K562 (cell line): ENCODE results near the gene KPNA1. TPM values are rescaled to one million over a fixed set of nuclear protein-coding genes. Genes with fewer than 3 reads are reported as not detected.
A peak's percentile ranks its signal among the peaks of the same experiment; 100 is the strongest.

Experiments used
- ATAC-seq: fragments of 200-7000 bp; cut with Tn5 transposase; 3 replicates; pipeline ENCODE4 v1.9.1; 2020; ENCODE audit warnings: moderate library complexity
- BruUV-seq: library from RNA; stranded (reverse); fragments of 400-500 nt; replicated peaks from 2 replicates; lab custom pipeline; 2021; lab: Mats Ljungman, UMichigan
- CTCF ChIA-PET: fragments of 300-600 bp; formaldehyde crosslinking; extraction: SDS; loops from one replicate; lab custom pipeline; 2021; ENCODE audit warnings: low intra/inter-chr PET ratio; lab: Yijun Ruan, JAX
- POLR2A ChIA-PET: fragments of 300-600, 350-650 bp; sonication (Branson Sonifier 250); formaldehyde crosslinking; extraction: SDS; loops from one replicate; lab custom pipeline; 2021; ENCODE audit warnings: antibody characterized with exemption, inconsistent platforms; lab: Yijun Ruan, JAX
- DNase-seq, 4 experiments: peaks; one replicate each; pipeline versions ENCODE4 v3.0.0 to v3.0.0-alpha.2; 2011 to 2018; ENCODE audit warnings: low spot score in 3 of 4, mixed read lengths in 3 of 4; ENCODE audit errors: extremely low read depth in 1 of 4
- FAIRE-seq: peaks from 2 replicates; lab custom pipeline; 2011; peaks lifted over from hg19 to GRCh38; lab: Jason Lieb, UNC
- H2AFZ ChIP-seq: 2 replicates; pipeline ENCODE4 v1.6.0; 2011; ENCODE audit warnings: low read depth, low read length, control low read depth, inconsistent platforms
- H3K27ac ChIP-seq: fragments of 200-600 bp; 3 replicates; pipeline ENCODE4 v1.8.0; 2011; ENCODE audit warnings: low read depth, mild to moderate bottlenecking, control low read depth, inconsistent platforms, low read length, moderate library complexity, mixed read lengths; ENCODE audit errors: extremely low read depth
- H3K27me3 ChIP-seq, 2 experiments: fragments of 300-600 bp in 1 of 2; 2 replicates in 1 of 2; 3 replicates in 1 of 2; pipeline versions ENCODE4 v1.6.0 to v1.8.0; 2011; ENCODE audit warnings: inconsistent platforms in 2 of 2, low read length in 2 of 2, mild to moderate bottlenecking in 1 of 2, mixed read lengths in 1 of 2, moderate library complexity in 1 of 2; ENCODE audit not compliant: control insufficient read depth in 2 of 2, insufficient read depth in 2 of 2
- H3K36me3 ChIP-seq: fragments of 300-600 bp; 3 replicates; pipeline ENCODE4 v1.8.0; 2011; ENCODE audit warnings: mild to moderate bottlenecking, low read length, inconsistent platforms; ENCODE audit not compliant: control insufficient read depth, insufficient read depth
- H3K4me1 ChIP-seq, 2 experiments: fragments of 200-600 bp in 1 of 2; replicated peaks in 1 of 2; 2 replicates in 1 of 2; 3 replicates in 1 of 2; pipeline versions ENCODE4 v1.5.1 to v1.8.0; 2011; ENCODE audit warnings: inconsistent platforms in 2 of 2, low read length in 2 of 2, mild to moderate bottlenecking in 1 of 2, mixed read lengths in 1 of 2, moderate library complexity in 1 of 2; ENCODE audit not compliant: control insufficient read depth in 2 of 2, insufficient read depth in 2 of 2
- H3K4me2 ChIP-seq: 2 replicates; pipeline ENCODE4 v1.6.1; 2011; ENCODE audit warnings: low read length, control low read depth, inconsistent platforms, mixed read lengths; ENCODE audit not compliant: insufficient read depth
- H3K4me3 ChIP-seq: fragments of 200-600 bp; sonication (generic), shearing (Covaris generic); 2 replicates; pipeline ENCODE4 v1.5.1; 2016; ENCODE audit warnings: control low read depth, inconsistent platforms
- H3K79me2 ChIP-seq: fragments of 200-600 bp; 3 replicates; pipeline ENCODE4 v1.8.0; 2011; ENCODE audit warnings: low read length, inconsistent platforms; ENCODE audit not compliant: control insufficient read depth, insufficient read depth
- H3K9ac ChIP-seq, 2 experiments: 2 replicates each; pipeline versions ENCODE4 v1.6.0 to v1.6.1; 2011; ENCODE audit warnings: low read depth in 2 of 2, low read length in 2 of 2, control low read depth in 1 of 2, inconsistent platforms in 1 of 2, mild to moderate bottlenecking in 1 of 2, mixed read lengths in 1 of 2; ENCODE audit not compliant: insufficient read depth in 1 of 2
- H3K9me1 ChIP-seq: one replicate; pipeline ENCODE4 v1.6.0; 2011; ENCODE audit warnings: inconsistent platforms, mild to moderate bottlenecking, low read length, moderate library complexity; ENCODE audit not compliant: control insufficient read depth, insufficient read depth
- H3K9me3 ChIP-seq: replicated peaks from 2 replicates; pipeline ENCODE4 v1.5.1; 2011; ENCODE audit warnings: low read depth, low read length, inconsistent platforms; ENCODE audit not compliant: control insufficient read depth, insufficient read depth
- H4K20me1 ChIP-seq: replicated peaks from 2 replicates; pipeline ENCODE4 v1.6.1; 2011; ENCODE audit warnings: low read length, inconsistent platforms, mixed read lengths; ENCODE audit not compliant: control insufficient read depth, insufficient read depth
- DDX20 ChIP-seq: fragments of 450-650 bp; IDR thresholded peaks from 2 replicates; pipeline ENCODE4 v1.6.1; 2016; ENCODE audit warnings: missing genetic modification characterization, low read depth, mild to moderate bottlenecking, missing compliant biosample characterization, moderate library complexity
- ERF ChIP-seq: fragments of 450-650 bp; formaldehyde crosslinking; IDR thresholded peaks from 2 replicates; pipeline ENCODE4 v1.4.0; 2020; ENCODE audit warnings: mild to moderate bottlenecking, mixed read lengths
- MAFF ChIP-seq: IDR thresholded peaks from 2 replicates; pipeline ENCODE4 v1.6.1; 2012; ENCODE audit warnings: low read length, improper control_type of control experiment
- MAFK ChIP-seq: IDR thresholded peaks from 2 replicates; pipeline ENCODE4 v1.6.1; 2011; ENCODE audit warnings: low read length, improper control_type of control experiment
- MXI1 ChIP-seq: IDR thresholded peaks from 2 replicates; pipeline ENCODE4 v1.6.1; 2011; ENCODE audit warnings: low read depth, mild to moderate bottlenecking, improper control_type of control experiment, low read length
- RCOR1 ChIP-seq, 2 experiments: IDR thresholded peaks; 2 replicates each; pipeline ENCODE4 v1.6.1; 2012; ENCODE audit warnings: low read depth in 2 of 2, low read length in 2 of 2, borderline replicate concordance in 1 of 2, improper control_type of control experiment in 1 of 2
- ZFP91 ChIP-seq: sonication (generic); formaldehyde crosslinking; IDR thresholded peaks from 2 replicates; pipeline ENCODE4 v1.8.0; 2022; ENCODE audit warnings: mild to moderate bottlenecking, missing genetic modification reagents
- ZNF316 ChIP-seq: fragments of 450-650 bp; IDR thresholded peaks from 2 replicates; pipeline ENCODE4 v1.6.1; 2016
- ZZZ3 ChIP-seq: fragments of 450-650 bp; IDR thresholded peaks from 2 replicates; pipeline ENCODE4 v1.6.1; 2016; ENCODE audit warnings: antibody characterized with exemption, mild to moderate bottlenecking, moderate library complexity
- WGBS: fragments of 100-300 bp; shearing (Covaris generic); methylation state at CpG from one replicate; pipeline ENCODE4 v1.1.6; 2016; ENCODE audit warnings: low coverage, mixed read lengths; ENCODE audit not compliant: insufficient coverage; ENCODE audit errors: missing lambda C conversion rate; 5-methylcytosine and 5-hydroxymethylcytosine counted together
- in situ Hi-C: fragments of 300-500 bp; cut with MboI; formaldehyde crosslinking; loops from 4 replicates; pipeline ENCODE4 v1.15.0; 2018; ENCODE audit warnings: inconsistent platforms, mixed read lengths
- intact Hi-C: fragments of 100-400 bp; cut with micrococcal nuclease; formaldehyde crosslinking; loops from 2 replicates; pipeline ENCODE4 v1.14.2; 2022
- polyA plus RNA-seq, 8 experiments: library from polyadenylated mRNA; depleted of rRNA in 4 of 8; stranded (reverse) in 5 of 8; unstranded in 3 of 8; fragments of >200 nt; fragmentation: Nextera tagmentation in 2 of 8; fragmentation: Illumina TruSeq in 1 of 8; extraction: Ambion mirVana in 2 of 8; extraction: Trizol in 1 of 8; gene quantifications; 2 replicates each; pipeline versions ENCODE4 v1.2.1 to v1.2.3, GENCODE V29; 2011 to 2014; ENCODE audit warnings: inconsistent platforms in 1 of 8, missing spikeins in 1 of 8
- total RNA-seq, 7 experiments: library from RNA; depleted of rRNA in 6 of 7; stranded (reverse); fragments of >200 nt in 6 of 7; fragmentation: Illumina TruSeq in 2 of 7; extraction: Trizol in 2 of 7; gene quantifications; 2 replicates each; pipeline versions ENCODE4 v1.2.1 to v1.2.3, GENCODE V29; 2011 to 2021; ENCODE audit warnings: low replicate concordance in 1 of 7

Gene KPNA1
- total and polyA plus RNA-seq, 9 of the 15 experiments (the other 6 are each of a cell fraction or from before 2014, with no cell fraction given) = 9.3 to 53.8 (median 33.5) TPM

- Histone ChIP-seq H3K4me1 (no peaks in the 10 kb centered on the region), H3K9me1 (no peaks in the 10 kb centered on the region), H3K9ac (no peak overlapping the region), H3K79me2 (no peaks in the 10 kb centered on the region), H2AFZ (no peak overlapping the region), H3K9me3 (no peaks in the 10 kb centered on the region), H3K4me3 (no peak overlapping the region), H4K20me1 (no peaks in the 10 kb centered on the region), H3K27ac (no peak overlapping the region), H3K36me3 (no peaks in the 10 kb centered on the region), H3K4me2 (no peak overlapping the region), H3K27me3 (no peaks in the 10 kb centered on the region)
- DNase-seq (no peak), FAIRE-seq (no peak), ATAC-seq (no peak)
- WGBS = 56% methylated on average over 6 of the region's 6 CpGs
- intact Hi-C loops (no loop called here), in situ Hi-C loops (no loop called here)
- TF ChIP-seq ZNF316 (peak; percentile 40; the same call in 1 of the 2 replicates), ZZZ3 (no peak), MAFK (peak; percentile 23; the same call in 1 of the 2 replicates), ZFP91 (CRISPR knock-in tag) (no peak), MAFF (peak; percentile 24; the same call in 1 of the 2 replicates), ERF (CRISPR knock-in tag) (no peak), RCOR1 (IDR thresholded peaks at IDR 0.05; ENCODE audit: borderline replicate concordance in 1 of 2, low read depth in 2 of 2, low read length in 2 of 2) (peak in 1 of 2 experiments; percentile 30; a peak in 1 of 4 replicates), MXI1 (no peak), DDX20 (tag) (no peak)
- POLR2A ChIA-PET = interaction anchor here (1.4 kb wide), 1 partner anchor 9 kb away, joined by 3 read pairs; the partner anchor contains the start of genes DTX3L and PARP9
- BruUV-seq = no TSS peak
- CTCF ChIA-PET = no interaction called here
Observed at GRCh38 chr3:122555275-122556071, 40.7 kb upstream of the KPNA1 start.
